Measurements from ENCODE around the gene IGSF23. TPM values are rescaled to one million over a fixed set of nuclear protein-coding genes. Genes with fewer than 3 reads are reported as not detected.

The IGSF23 gene
- total RNA-seq, 2 donors from 2014 or later, result not detected

DNA sequence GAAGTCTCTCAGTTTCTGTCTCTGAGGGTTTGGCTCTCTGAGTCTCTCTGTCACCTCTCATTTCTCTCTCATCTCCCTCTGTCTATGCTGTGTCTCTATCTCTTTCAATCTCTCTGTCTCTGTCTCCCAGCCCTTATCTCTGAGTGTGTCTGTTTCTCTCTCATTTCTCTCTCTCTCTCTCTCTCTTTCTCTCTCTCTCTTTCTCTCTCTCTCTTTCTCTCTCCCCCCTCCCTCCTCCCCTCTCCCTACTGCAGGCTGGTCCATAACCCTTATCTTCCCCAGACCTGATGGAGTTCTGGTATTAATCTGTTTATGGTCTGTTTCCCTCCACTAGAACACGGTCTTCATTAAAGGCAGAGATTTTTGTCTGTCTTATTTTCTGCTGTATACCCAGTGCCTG lies 29.0 kb downstream of the IGSF23 start:
- DNase-seq, result no peak
- Mint-ChIP-seq H3K36me3 (ENCODE audit: low read depth) (peaks cover 12% of the 10 kb centered on the region), H3K4me3 (no peak overlapping the region), H3K4me1 (peaks cover 11% of the 10 kb centered on the region), H3K27me3 (ENCODE audit: insufficient read depth) (peaks cover 17% of the 10 kb centered on the region), H3K27ac (no peak overlapping the region), H3K9me3 (no peaks in the 10 kb centered on the region)
- 80% methylated on average over 1 of the region's 1 CpG; no CpG with 5 or more reads in 1 of the 2 experiments for WGBS, 2 experiments (ENCODE audit: insufficient coverage in 1 of 2, insufficient read length in 1 of 2)
- Histone ChIP-seq H3K4me3 (ENCODE audit: low read length) (no peak overlapping the region), H3K36me3 (ENCODE audit: control insufficient read depth, insufficient read depth, low read length) (peaks cover 7% of the 10 kb centered on the region), H3K9me3 (ENCODE audit: control insufficient read depth, low read length) (no peaks in the 10 kb centered on the region), H3K9ac (ENCODE audit: extremely low read depth, low read length, poor library complexity, severe bottlenecking) (no peak overlapping the region), H3K27ac (ENCODE audit: low read depth, low read length) (no peak overlapping the region), H3K4me1 (ENCODE audit: control insufficient read depth, insufficient read depth, low read length) (no peaks in the 10 kb centered on the region), H3K27me3 (ENCODE audit: control insufficient read depth, insufficient read depth, low read length, poor library complexity, severe bottlenecking) (no peaks in the 10 kb centered on the region)
- TF ChIP-seq, protein P1, sequence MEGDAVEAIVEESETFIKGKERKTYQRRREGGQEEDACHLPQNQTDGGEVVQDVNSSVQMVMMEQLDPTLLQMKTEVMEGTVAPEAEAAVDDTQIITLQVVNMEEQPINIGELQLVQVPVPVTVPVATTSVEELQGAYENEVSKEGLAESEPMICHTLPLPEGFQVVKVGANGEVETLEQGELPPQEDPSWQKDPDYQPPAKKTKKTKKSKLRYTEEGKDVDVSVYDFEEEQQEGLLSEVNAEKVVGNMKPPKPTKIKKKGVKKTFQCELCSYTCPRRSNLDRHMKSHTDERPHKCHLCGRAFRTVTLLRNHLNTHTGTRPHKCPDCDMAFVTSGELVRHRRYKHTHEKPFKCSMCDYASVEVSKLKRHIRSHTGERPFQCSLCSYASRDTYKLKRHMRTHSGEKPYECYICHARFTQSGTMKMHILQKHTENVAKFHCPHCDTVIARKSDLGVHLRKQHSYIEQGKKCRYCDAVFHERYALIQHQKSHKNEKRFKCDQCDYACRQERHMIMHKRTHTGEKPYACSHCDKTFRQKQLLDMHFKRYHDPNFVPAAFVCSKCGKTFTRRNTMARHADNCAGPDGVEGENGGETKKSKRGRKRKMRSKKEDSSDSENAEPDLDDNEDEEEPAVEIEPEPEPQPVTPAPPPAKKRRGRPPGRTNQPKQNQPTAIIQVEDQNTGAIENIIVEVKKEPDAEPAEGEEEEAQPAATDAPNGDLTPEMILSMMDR (conservative IDR thresholded peaks at IDR 0.05), result no peak

DNA sequence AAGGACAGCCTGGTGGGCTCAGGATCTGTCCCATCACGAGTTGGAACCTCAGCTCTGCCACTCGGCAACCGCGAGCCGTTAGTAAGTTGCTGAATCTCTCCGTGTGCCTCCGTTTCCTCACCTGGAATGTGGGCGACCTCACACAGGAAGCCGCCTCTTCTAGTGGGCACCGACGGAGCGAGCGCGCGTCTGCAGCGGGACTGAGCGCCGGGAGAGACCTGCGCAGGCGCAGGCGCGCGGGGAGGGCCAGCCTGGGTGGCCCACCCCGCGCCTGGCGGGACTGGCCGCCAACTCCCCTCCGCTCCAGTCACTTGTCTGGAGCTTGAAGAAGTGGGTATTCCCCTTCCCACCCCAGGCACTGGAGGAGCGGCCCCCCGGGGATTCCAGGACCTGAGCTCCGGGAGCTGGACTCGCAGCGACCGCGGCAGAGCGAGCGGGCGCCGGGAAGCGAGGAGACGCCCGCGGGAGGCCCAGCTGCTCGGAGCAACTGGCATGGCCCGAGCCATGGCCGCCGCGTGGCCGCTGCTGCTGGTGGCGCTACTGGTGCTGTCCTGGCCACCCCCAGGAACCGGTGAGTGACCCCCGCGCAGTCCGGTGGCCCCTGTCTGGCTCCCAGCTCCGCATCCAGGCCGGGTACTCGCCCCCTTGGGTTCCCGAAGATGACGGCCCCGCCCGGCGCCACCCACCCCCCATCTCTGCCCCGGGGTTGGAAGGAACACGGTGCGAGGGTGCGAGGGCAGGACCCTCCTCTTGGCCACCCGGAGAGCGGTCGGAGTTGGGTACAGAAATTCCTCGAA lies 30.4 kb downstream of the IGSF23 start, which contains the start of gene PVR:
Gene PVR (plus strand): TSS at position 306 of the 797 bp plus-strand sequence. CDS start 187 bp downstream, at position 493.
- WGBS, 2 experiments (ENCODE audit: insufficient coverage in 1 of 2, insufficient read length in 1 of 2), result 1 to 2% methylated on average over 33 to 70 of the region's 70 CpGs
- Mint-ChIP-seq H3K36me3 (ENCODE audit: low read depth) (peaks cover 22% of the 10 kb centered on the region), H3K9me3 (no peaks in the 10 kb centered on the region), H3K4me3 (peak within 1 kb of the TSS; percentile 82), H3K4me1 (peaks cover 11% of the 10 kb centered on the region), H3K27me3 (ENCODE audit: insufficient read depth) (peaks cover 17% of the 10 kb centered on the region), H3K27ac (peak within 1 kb of the TSS; percentile 93)
- peak within 1 kb of the TSS; percentile 47 for H3K27ac ChIP-seq (ENCODE audit: low read depth, low read length)
- TF ChIP-seq, protein P1 (conservative IDR thresholded peaks at IDR 0.05), result peak; percentile 22
- H3K4me1 ChIP-seq (ENCODE audit: control insufficient read depth, insufficient read depth, low read length), result no peaks in the 10 kb centered on the region
- no peaks in the 10 kb centered on the region for H3K9me3 ChIP-seq (ENCODE audit: control insufficient read depth, low read length)
- DNase-seq, result peak; percentile 88
- H3K9ac ChIP-seq (ENCODE audit: extremely low read depth, low read length, poor library complexity, severe bottlenecking), result peak within 1 kb of the TSS; percentile 76
- no peaks in the 10 kb centered on the region for H3K27me3 ChIP-seq (ENCODE audit: control insufficient read depth, insufficient read depth, low read length, poor library complexity, severe bottlenecking)
- H3K36me3 ChIP-seq (ENCODE audit: control insufficient read depth, insufficient read depth, low read length), result peaks cover 18% of the 10 kb centered on the region
- peak within 1 kb of the TSS; percentile 96 for H3K4me3 ChIP-seq (ENCODE audit: low read length)

DNA sequence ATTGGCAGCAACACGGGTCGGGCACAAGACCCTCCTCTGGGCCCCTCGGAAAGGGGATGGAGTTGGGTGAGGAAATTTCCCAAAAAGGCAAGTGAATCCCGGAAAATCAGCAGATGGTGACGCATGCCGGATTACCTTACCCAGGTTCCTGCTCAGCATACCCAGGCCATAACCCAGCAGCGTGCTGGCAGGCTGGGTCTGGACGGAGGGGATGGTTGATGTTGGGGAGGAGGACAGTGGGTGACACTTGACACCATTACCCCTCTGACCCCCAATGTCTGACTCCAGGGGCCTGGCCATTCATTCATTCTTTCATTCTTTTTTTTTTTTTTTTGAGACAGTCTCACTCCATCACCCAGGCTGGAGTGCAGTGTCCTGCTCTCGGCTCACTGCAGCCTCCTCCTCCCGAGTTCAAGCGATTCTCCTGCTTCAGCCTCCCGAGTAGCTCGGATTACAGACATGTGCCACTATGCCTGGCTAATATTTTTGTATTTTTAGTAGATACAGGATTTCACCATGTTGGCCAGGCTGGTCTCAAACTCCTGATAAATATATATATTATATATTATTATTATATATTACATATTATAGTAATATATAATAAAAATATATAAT lies 31.1 kb downstream of the IGSF23 start:
- DNase-seq, result peak; percentile 84
- H3K27ac Mint-ChIP-seq, result peak overlapping the region; percentile 93
- peak overlapping the region; percentile 82 for H3K4me3 Mint-ChIP-seq
- H3K4me1 ChIP-seq (ENCODE audit: control insufficient read depth, insufficient read depth, low read length), result no peaks in the 10 kb centered on the region
- peaks cover 29% of the 10 kb centered on the region for H3K36me3 Mint-ChIP-seq (ENCODE audit: low read depth)
- H3K9ac ChIP-seq (ENCODE audit: extremely low read depth, low read length, poor library complexity, severe bottlenecking), result peak overlapping the region; percentile 76
- H3K27me3 Mint-ChIP-seq (ENCODE audit: insufficient read depth), result peaks cover 17% of the 10 kb centered on the region
- H3K27me3 ChIP-seq (ENCODE audit: control insufficient read depth, insufficient read depth, low read length, poor library complexity, severe bottlenecking), result no peaks in the 10 kb centered on the region
- H3K36me3 ChIP-seq (ENCODE audit: control insufficient read depth, insufficient read depth, low read length), result peaks cover 23% of the 10 kb centered on the region
- TF ChIP-seq, protein P1 (conservative IDR thresholded peaks at IDR 0.05), result no peak
- H3K27ac ChIP-seq (ENCODE audit: low read depth, low read length), result peak overlapping the region; percentile 47
- no peaks in the 10 kb centered on the region for H3K9me3 ChIP-seq (ENCODE audit: control insufficient read depth, low read length)
- WGBS, 2 experiments (ENCODE audit: insufficient coverage in 1 of 2, insufficient read length in 1 of 2), result 6 to 8% methylated on average over 3 to 13 of the region's 13 CpGs
- peaks cover 4% of the 10 kb centered on the region for H3K4me1 Mint-ChIP-seq
- H3K9me3 Mint-ChIP-seq, result no peaks in the 10 kb centered on the region
- peak overlapping the region; percentile 96 for H3K4me3 ChIP-seq (ENCODE audit: low read length)
